IMR-90 (cell line): ENCODE data around the gene PTPRF. TPM values are rescaled to one million over a fixed set of nuclear protein-coding genes. Genes with fewer than 3 reads are reported as not detected.

Source experiments
- MAFK ChIP-seq: IDR thresholded peaks from 2 replicates; pipeline ENCODE4 v1.6.1; 2012; ENCODE audit warnings: low read depth, low read length, improper control_type of control experiment
- POLR2A ChIP-seq: IDR thresholded peaks from 2 replicates; pipeline ENCODE4 v1.6.1; 2012; ENCODE audit warnings: mild to moderate bottlenecking, low read depth, low read length
- SMC3 ChIP-seq: fragments of 150-350 bp; IDR thresholded peaks from 2 replicates; pipeline ENCODE4 v1.6.1; 2016; ENCODE audit warnings: low read depth, mild to moderate bottlenecking, antibody characterized with exemption, low read length, moderate library complexity
- polyA plus RNA-seq, 3 experiments: library from polyadenylated mRNA; depleted of rRNA; stranded (reverse); fragments of >200 nt; gene quantifications; 2 replicates each; pipeline ENCODE4 v1.2.3, GENCODE V29; 2012; ENCODE audit warnings: low replicate concordance in 1 of 3
- total RNA-seq: library from RNA; depleted of rRNA; stranded (reverse); fragments of >200 nt; gene quantifications from 2 replicates; pipeline ENCODE4 v1.2.3, GENCODE V29; 2012
- TF ChIP-seq, protein P1 (sequence below): fragments of 150-350 bp; IDR thresholded peaks from 2 replicates; pipeline ENCODE4 v1.6.1; 2016; ENCODE audit warnings: low read depth, mild to moderate bottlenecking, low read length, moderate library complexity, borderline replicate concordance

PTPRF gene
- total and polyA plus RNA-seq, 2 of the 4 experiments (the other 2 are of a cell fraction): 25.8 to 92.3 TPM

DNA sequence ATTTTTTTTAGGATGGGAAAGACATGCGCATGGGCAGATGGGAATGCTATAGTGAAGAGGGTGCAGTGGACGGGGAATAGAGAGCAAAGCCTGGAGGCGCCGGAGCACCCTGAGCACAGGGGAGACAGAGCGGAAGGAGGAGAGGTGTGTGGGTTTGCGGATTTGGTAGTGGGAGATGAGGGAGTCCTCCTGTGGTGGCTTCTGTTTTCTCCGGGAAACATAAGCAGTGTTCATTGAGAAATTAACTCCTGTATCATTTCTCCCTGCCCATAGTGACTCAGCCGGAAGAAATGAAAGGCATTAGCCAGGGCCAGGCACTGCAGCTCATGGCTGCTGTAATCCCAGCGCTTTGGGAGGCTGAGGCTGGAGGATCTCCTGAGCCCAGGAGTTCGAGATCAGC is 4.7 kb upstream of the PTPRF start (continued):
- TF ChIP-seq SMC3 (no peak), POLR2A (no peak), MAFK (no peak)
- TF ChIP-seq, protein P1, sequence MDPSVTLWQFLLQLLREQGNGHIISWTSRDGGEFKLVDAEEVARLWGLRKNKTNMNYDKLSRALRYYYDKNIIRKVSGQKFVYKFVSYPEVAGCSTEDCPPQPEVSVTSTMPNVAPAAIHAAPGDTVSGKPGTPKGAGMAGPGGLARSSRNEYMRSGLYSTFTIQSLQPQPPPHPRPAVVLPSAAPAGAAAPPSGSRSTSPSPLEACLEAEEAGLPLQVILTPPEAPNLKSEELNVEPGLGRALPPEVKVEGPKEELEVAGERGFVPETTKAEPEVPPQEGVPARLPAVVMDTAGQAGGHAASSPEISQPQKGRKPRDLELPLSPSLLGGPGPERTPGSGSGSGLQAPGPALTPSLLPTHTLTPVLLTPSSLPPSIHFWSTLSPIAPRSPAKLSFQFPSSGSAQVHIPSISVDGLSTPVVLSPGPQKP: no peak
